Colonic mucosa (tissue), 4 donors: ENCODE results near the gene SLK. TPM values are rescaled to one million over a fixed set of nuclear protein-coding genes. Genes with fewer than 3 reads are reported as not detected.

ENCODE experiments used
- DNase-seq: peaks from one replicate; pipeline ENCODE4 v3.0.0-alpha.2; 2020
- H3K27ac ChIP-seq: fragments of 200-600 bp; one replicate; pipeline ENCODE4 v1.8.0; 2021
- H3K27me3 ChIP-seq: fragments of 200-600 bp; one replicate; pipeline ENCODE4 v1.8.0; 2021
- H3K36me3 ChIP-seq: fragments of 200-600 bp; one replicate; pipeline ENCODE4 v1.8.0; 2021
- H3K4me1 ChIP-seq: fragments of 200-600 bp; one replicate; pipeline ENCODE4 v1.8.0; 2021; ENCODE audit warnings: mild to moderate bottlenecking
- H3K4me3 ChIP-seq: fragments of 200-600 bp; one replicate; pipeline ENCODE4 v1.8.0; 2021
- H3K9ac ChIP-seq, 2 donors: one replicate each; pipeline ENCODE4 v1.7.0; 2013; ENCODE audit warnings: control low read depth in 2 of 2, low read depth in 2 of 2, low read length in 2 of 2
- H3K9me3 ChIP-seq: fragments of 200-600 bp; one replicate; pipeline ENCODE4 v1.8.0; 2021
- CTCF ChIP-seq: fragments of 200-600 bp; IDR thresholded peaks from one replicate; pipeline ENCODE4 v1.8.0; 2022; ENCODE audit warnings: antibody characterized with exemption, mild to moderate bottlenecking
- intact Hi-C: fragments of 100-400 bp; cut with DNase I; formaldehyde crosslinking; loops from one replicate; pipeline ENCODE4 v1.14.1; 2022
- total RNA-seq, 2 donors: library from RNA; stranded (reverse); fragmentation: NEBNext Ultra II Directional in 1 of 2; extraction: Animal tissue kit (Norgen Biotek cat#: 25700) in 1 of 2; gene quantifications; one replicate each; pipeline ENCODE4 v1.2.1, GENCODE V29; 2021
- donor health status: healthy.
- donor health status: DM: no; HTN: no; CAD: no.
- donor health status: DM: no; HTN: no; CAD: no.

SLK gene
- total RNA-seq, 2 donors from 2014 or later: 35.5 to 51.6 TPM

- no peak overlapping the region for H3K27ac ChIP-seq
- no peak overlapping the region for H3K9ac ChIP-seq
- H3K4me1 ChIP-seq: peaks cover 5% of the 10 kb centered on the region
These were observed 45.2 kb upstream of the SLK start for GRCh38 chr10:103921750-103922195.

DNA sequence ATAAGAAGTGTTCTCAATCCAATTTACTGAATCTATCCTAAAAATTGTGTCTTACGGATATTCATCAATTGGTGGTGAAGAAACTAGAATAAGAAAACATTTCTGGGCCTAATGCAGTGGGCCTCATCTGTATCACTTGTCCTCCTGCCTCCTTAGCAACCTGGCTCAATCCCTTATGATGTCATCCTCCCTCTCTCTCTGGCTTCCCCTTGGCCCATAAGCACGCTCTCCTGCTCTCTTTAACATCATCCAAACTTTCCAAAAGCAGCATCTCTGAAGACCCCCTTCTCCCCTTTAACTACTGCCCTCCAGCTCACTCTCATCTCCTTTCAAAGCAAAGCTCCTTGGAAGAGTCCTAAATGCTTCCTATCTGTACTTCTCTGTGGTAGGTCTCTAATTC lies 44.3 kb upstream of the SLK start:
- no peaks in the 10 kb centered on the region for H3K9me3 ChIP-seq
- TF ChIP-seq CTCF: no peak
- no peaks in the 10 kb centered on the region for H3K27me3 ChIP-seq
- no peak for DNase-seq
- intact Hi-C loops: no loop called here
- H3K27ac ChIP-seq: no peak overlapping the region
- peaks cover 5% of the 10 kb centered on the region for H3K4me1 ChIP-seq
- no peak overlapping the region for H3K4me3 ChIP-seq
- H3K36me3 ChIP-seq: no peaks in the 10 kb centered on the region
- H3K9ac ChIP-seq: no peak overlapping the region

More at GRCh38 chr10:103921750-103922195, 45.2 kb upstream of the SLK start:
- Histone ChIP-seq H3K36me3 (no peaks in the 10 kb centered on the region), H3K27me3 (no peaks in the 10 kb centered on the region), H3K4me3 (no peak overlapping the region), H3K9me3 (no peaks in the 10 kb centered on the region)
- TF ChIP-seq CTCF: no peak
- intact Hi-C loops: no loop called here
- peak; percentile 56 for DNase-seq

- intact Hi-C loops: no loop called here
- DNase-seq: no peak
These were observed 43.4 kb upstream of the SLK start for GRCh38 chr10:103923502-103923901.

DNA sequence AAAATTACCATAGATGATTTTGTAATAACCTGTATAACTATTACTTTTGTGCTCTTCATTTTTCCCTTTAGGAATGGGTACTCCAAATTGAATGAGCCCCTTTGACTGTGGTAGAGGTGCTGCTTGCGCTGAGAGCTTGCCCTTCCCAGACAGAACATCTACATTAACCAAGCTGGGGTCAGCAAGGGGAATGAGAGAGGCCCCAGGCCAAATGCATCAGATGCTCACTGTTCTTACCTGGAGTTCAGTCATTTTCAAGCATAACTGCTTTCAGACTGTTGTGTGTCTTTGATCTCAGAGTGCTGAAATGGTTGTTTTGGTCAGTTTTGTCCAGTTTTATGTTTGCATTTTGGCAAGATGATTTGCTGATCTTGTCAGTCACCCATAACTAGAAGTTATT lies 41.3 kb upstream of the SLK start:
- Histone ChIP-seq H3K27me3 (no peaks in the 10 kb centered on the region), H3K4me3 (no peak overlapping the region), H3K4me1 (no peaks in the 10 kb centered on the region), H3K36me3 (no peaks in the 10 kb centered on the region), H3K9me3 (no peaks in the 10 kb centered on the region), H3K27ac (no peak overlapping the region), H3K9ac (no peak overlapping the region)
- TF ChIP-seq CTCF: no peak
- intact Hi-C loops: no loop called here
- DNase-seq: no peak

More at GRCh38 chr10:103923502-103923901, 43.4 kb upstream of the SLK start:
- no peak overlapping the region for H3K9ac ChIP-seq
- no peak overlapping the region for H3K4me3 ChIP-seq
- H3K27ac ChIP-seq: no peak overlapping the region
- no peaks in the 10 kb centered on the region for H3K9me3 ChIP-seq
- peaks cover 5% of the 10 kb centered on the region for H3K4me1 ChIP-seq
- no peaks in the 10 kb centered on the region for H3K27me3 ChIP-seq
- H3K36me3 ChIP-seq: no peaks in the 10 kb centered on the region
- TF ChIP-seq CTCF: no peak

DNA sequence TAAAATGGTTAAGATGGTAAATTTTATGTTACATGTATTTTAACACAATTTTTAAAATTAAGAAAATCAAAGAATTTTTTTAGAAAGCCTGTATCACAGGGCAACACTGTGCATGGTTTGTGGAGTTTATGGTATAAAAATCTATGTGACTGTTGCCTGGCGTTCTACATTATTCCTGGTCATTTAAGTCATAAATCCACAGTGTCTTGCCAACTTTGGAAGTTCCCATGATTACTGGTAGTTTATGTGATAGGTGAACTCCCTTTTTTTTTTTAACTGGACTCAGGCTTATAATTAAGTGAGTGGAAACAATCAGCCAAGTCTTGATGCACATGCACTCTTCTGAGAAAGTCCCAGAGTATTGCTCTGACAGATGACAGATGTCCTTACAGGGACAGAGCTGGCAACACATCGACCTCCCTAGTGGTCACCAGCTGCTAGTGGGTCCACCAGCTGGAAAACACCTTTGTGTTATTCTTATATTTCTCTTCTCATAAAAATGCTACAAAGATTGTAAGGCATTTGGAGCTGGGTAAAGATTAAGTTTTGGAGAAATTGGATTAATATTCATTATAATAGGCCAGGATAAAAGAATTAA lies 40.1 kb upstream of the SLK start:
- DNase-seq: no peak
- Histone ChIP-seq H3K9me3 (no peaks in the 10 kb centered on the region), H3K27ac (no peak overlapping the region)

More for the DNA sequence above, 40.1 kb upstream of the SLK start:
- intact Hi-C loops: no loop called here
- Histone ChIP-seq H3K4me1 (no peaks in the 10 kb centered on the region), H3K4me3 (no peak overlapping the region), H3K27me3 (no peaks in the 10 kb centered on the region), H3K36me3 (no peaks in the 10 kb centered on the region), H3K9ac (no peak overlapping the region)
- TF ChIP-seq CTCF: no peak
